GM12865 (cell line): ENCODE measurements around the gene INTS13.

Experiments
- DNase-seq: peaks from one replicate; pipeline ENCODE4 v3.0.0; 2010; ENCODE audit warnings: low read depth
- H3K4me3 ChIP-seq: 2 replicates; pipeline ENCODE4 v1.5.1; 2011; ENCODE audit warnings: mild to moderate bottlenecking, low read depth, low read length, control low read depth
- CTCF ChIP-seq: IDR thresholded peaks from 2 replicates; pipeline ENCODE4 v1.5.1; 2011; ENCODE audit warnings: low read length, control low read depth, low read depth, inconsistent platforms; ENCODE audit not compliant: insufficient read depth; ENCODE audit errors: missing control alignments

The INTS13 gene

GRCh38 chr12:26936559-26937442 lies 980 bp downstream of the INTS13 start:
- DNase-seq, result peak; percentile 33
- peak overlapping the region; percentile 86 for H3K4me3 ChIP-seq
- no peak for TF ChIP-seq CTCF

- H3K4me3 ChIP-seq, result peak overlapping the region; percentile 86
- no peak for DNase-seq
- TF ChIP-seq CTCF, result no peak
Observed at GRCh38 chr12:26935636-26936378, 2.0 kb downstream of the INTS13 start.

GRCh38 chr12:26929590-26929989 lies 8.2 kb downstream of the INTS13 start:
- TF ChIP-seq CTCF, result no peak
- DNase-seq, result no peak
- H3K4me3 ChIP-seq, result no peak overlapping the region

GRCh38 chr12:26928661-26929060 lies 9.1 kb downstream of the INTS13 start:
- DNase-seq, result no peak
- H3K4me3 ChIP-seq, result no peak overlapping the region
- no peak for TF ChIP-seq CTCF

GRCh38 chr12:26921886-26922285 lies 15.9 kb downstream of the INTS13 start:
- H3K4me3 ChIP-seq, result no peak overlapping the region
- TF ChIP-seq CTCF, result no peak
- DNase-seq, result no peak

- DNase-seq, result no peak
- no peak for TF ChIP-seq CTCF
- no peak overlapping the region for H3K4me3 ChIP-seq
Observed at GRCh38 chr12:26919216-26919555, 18.6 kb downstream of the INTS13 start.
